Mucosa of descending colon (tissue), 3 donors: ENCODE data around the gene INSL3. TPM values are rescaled to one million over a fixed set of nuclear protein-coding genes. Genes with fewer than 3 reads are reported as not detected.

Experiments
- ATAC-seq: fragments of 200-7000 bp; cut with Tn5 transposase; one replicate; pipeline ENCODE4 v1.9.1; 2020; ENCODE audit warnings: mild to moderate bottlenecking, moderate library complexity
- DNase-seq, 3 donors: peaks; one replicate each; pipeline ENCODE4 v3.0.0-alpha.2; 2020
- H3K36me3 ChIP-seq: fragments of 200-600 bp; one replicate; pipeline ENCODE4 v1.8.0; 2021; ENCODE audit warnings: low read depth, mild to moderate bottlenecking
- H3K4me1 ChIP-seq: fragments of 200-600 bp; one replicate; pipeline ENCODE4 v1.8.0; 2021; ENCODE audit warnings: low read depth, mild to moderate bottlenecking
- H3K4me3 ChIP-seq: fragments of 200-600 bp; one replicate; pipeline ENCODE4 v1.8.0; 2021; ENCODE audit warnings: mild to moderate bottlenecking
- H3K9me3 ChIP-seq: fragments of 200-600 bp; one replicate; pipeline ENCODE4 v1.8.0; 2021; ENCODE audit warnings: mild to moderate bottlenecking
- CTCF ChIP-seq: fragments of 200-600 bp; IDR thresholded peaks from one replicate; pipeline ENCODE4 v1.8.0; 2022; ENCODE audit warnings: antibody characterized with exemption, mild to moderate bottlenecking
- intact Hi-C, 2 donors: fragments of 100-400 bp; cut with DNase I in 1 of 2; cut with micrococcal nuclease in 1 of 2; formaldehyde crosslinking; loops; one replicate each; pipeline versions ENCODE4 v1.11.0 to v1.11.1; 2022; cut with DNase I, micrococcal nuclease
- total RNA-seq, 3 donors: library from RNA; stranded (reverse); fragmentation: NEBNext Ultra II Directional in 2 of 3; extraction: Animal tissue kit (Norgen Biotek cat#: 25700) in 2 of 3; gene quantifications; one replicate each; pipeline versions ENCODE4 v1.2.1 to v1.2.4, GENCODE V29; 2021 to 2023
- donor health status: DM: no; HTN: no; CAD: no; lungs with moderate emphysema.
- donor health status: DM: no; HTN: no; CAD: no.
- donor health status: DM: no; HTN: yes; CAD: no.

Gene INSL3
- total RNA-seq, 3 donors from 2014 or later: not detected

DNA sequence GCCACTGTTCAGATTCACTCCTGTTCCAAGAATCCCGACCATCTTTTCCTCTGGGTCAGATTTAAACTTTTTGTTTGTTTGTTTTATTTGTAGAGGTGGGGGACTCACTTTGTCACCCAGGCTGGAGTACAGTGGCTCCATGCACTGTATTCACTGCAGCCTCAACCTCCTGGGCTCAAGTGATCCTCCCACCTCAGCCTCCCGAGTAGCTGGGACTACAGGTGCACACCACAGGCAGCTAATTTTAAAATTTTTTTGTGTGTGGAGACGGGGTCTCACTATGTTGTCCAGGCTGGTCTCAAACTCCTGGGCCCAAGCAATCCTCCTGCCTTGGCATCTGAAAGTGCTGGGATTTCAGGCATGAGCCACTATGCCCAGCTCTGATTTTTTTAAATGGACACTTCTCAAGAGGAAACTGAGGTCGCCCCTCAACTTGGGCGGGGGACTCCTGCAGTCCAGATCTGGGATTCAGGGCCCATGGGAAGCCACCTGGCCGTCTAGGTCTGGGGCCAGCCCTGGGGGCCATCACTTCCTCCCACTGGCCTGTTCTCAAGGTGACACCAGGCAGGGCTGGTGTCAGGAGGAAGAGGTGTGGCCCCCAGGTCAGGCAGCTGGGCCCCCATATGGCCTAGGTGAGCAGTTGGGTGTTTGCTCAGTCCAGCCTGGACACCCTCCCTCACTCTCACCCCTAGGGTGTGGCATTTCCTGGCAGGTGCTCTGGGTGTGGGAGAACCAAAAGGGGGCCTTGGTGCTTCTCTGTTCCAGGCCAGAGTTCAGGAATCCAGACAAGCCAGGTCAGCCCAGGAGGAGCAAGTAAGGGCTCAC, 25.1 kb downstream of the INSL3 start:
- DNase-seq (peak; percentile 85 to 89 (median 86)), ATAC-seq (peak; percentile 73)
- Histone ChIP-seq H3K36me3 (no peaks in the 10 kb centered on the region), H3K9me3 (no peaks in the 10 kb centered on the region), H3K4me3 (peak overlapping the region; percentile 63), H3K4me1 (peaks cover 25% of the 10 kb centered on the region)
- intact Hi-C loops: loop anchor here in 1 of 2 donors (10.0 kb wide), 1 partner anchor 59 kb away; the partner anchor contains the start of gene RPL18A
- TF ChIP-seq CTCF: no peak

DNA sequence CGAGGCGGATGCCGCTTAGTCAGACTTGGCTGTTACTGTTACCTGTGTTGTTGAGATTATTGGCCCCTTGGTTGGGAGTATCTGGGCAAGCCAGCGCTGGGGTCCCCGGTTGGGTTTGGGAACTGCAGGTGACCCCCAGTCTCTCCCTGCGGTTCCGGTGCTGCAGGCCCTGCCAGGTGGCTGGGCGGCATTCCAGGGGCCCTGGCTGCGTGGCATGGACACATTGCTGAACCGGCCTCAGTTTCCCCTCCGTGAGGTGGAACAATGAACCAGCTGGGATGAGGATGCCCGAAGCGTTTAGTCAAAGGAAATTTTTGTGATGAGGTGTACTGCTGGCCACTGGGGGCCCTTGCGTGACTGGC, 25.8 kb downstream of the INSL3 start:
- DNase-seq (peak in 2 of 3 donors; percentile 42 to 54), ATAC-seq (no peak)
- TF ChIP-seq CTCF: no peak
- no peaks in the 10 kb centered on the region for H3K36me3 ChIP-seq
- intact Hi-C loops: loop anchor here in 1 of 2 donors (10.0 kb wide), 1 partner anchor 59 kb away; the partner anchor contains the start of gene RPL18A
- peak overlapping the region; percentile 63 for H3K4me3 ChIP-seq
- peaks cover 30% of the 10 kb centered on the region for H3K4me1 ChIP-seq
- H3K9me3 ChIP-seq: no peaks in the 10 kb centered on the region

DNA sequence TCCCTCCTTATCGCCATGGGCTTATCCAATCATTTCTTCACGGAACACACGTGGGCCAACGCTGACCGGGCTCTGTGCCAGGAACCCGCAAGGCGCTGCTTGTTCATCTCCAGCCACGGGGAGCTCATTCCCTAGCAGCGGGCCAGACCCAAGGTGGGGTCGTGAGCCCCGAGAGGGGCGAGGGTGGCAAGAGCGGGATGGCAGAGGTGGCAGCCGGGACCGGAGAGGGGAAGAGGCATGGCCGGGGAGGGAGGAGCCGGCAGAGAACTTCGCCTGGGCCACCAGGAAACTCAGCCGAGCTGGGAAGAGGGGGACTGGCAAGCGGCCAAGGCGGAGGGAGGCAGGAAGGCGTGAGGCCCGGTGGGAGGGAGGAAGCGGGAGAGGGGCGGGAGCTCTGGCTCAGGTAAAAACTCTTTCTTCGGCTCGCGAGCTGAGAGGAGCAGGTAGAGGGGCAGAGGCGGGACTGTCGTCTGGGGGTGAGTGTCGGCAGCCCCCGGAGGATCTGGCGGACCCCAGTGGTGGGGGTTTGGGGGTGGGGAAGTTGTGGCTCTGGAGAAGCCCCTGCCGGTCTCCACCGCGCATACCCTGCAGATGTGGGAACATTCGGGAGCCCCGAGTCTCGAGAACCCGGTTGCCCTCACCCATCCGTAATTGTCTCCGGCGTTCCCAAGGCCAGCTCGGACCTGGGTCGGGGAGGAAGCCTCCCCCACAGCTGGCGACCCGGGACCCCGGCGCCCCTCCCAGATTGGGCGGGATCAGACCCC, 26.4 kb downstream of the INSL3 start, which contains the start of gene B3GNT3:
TSS of gene B3GNT3 (plus strand) at position 408 of the 764 bp plus-strand sequence. CDS start 12,670 bp downstream, outside the sequence.
- intact Hi-C loops: loop anchor here in 1 of 2 donors (10.0 kb wide), 1 partner anchor 60 kb away; the partner anchor contains the start of gene RPL18A
- Histone ChIP-seq H3K4me3 (peak within 1 kb of the TSS; percentile 63), H3K9me3 (no peaks in the 10 kb centered on the region), H3K36me3 (no peaks in the 10 kb centered on the region), H3K4me1 (peaks cover 36% of the 10 kb centered on the region)
- peak; percentile 95 to 97 (median 96) for DNase-seq
- peak; percentile 52 for ATAC-seq
- TF ChIP-seq CTCF: no peak

DNA sequence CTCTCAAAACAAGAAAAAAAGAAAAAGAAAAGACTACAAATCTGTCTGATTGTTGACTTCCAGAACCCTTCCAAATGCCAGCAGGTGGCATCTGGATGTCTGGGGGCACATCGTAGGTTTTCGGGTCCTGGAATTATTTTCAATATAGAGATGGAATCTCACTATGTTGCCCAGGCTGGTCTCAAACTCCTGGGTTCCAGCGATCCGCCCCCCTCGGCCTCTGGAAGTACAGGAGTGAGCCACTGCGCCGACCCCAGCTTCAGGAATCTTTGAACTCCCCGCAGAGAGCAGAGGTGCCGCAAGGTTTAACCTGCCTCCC, 26.9 kb downstream of the INSL3 start:
- Histone ChIP-seq H3K4me3 (no peak overlapping the region), H3K9me3 (no peaks in the 10 kb centered on the region), H3K36me3 (no peaks in the 10 kb centered on the region), H3K4me1 (peaks cover 39% of the 10 kb centered on the region)
- DNase-seq (no peak), ATAC-seq (no peak)
- intact Hi-C loops: loop anchor here in 1 of 2 donors (10.0 kb wide), 1 partner anchor 60 kb away; the partner anchor contains the start of gene RPL18A
- no peak for TF ChIP-seq CTCF

GRCh38 chr19:17790059-17790780, 31.1 kb downstream of the INSL3 start:
- intact Hi-C loops: loop anchor here in 1 of 2 donors (10.0 kb wide), 1 partner anchor 65 kb away; the partner anchor contains the start of gene RPL18A
- TF ChIP-seq CTCF: no peak
- Histone ChIP-seq H3K4me3 (no peak overlapping the region), H3K9me3 (no peaks in the 10 kb centered on the region), H3K4me1 (peaks cover 27% of the 10 kb centered on the region), H3K36me3 (no peaks in the 10 kb centered on the region)
- ATAC-seq: peak; percentile 77
- DNase-seq: peak; percentile 76 to 85 (median 80)
